Natural killer cell treated with Interleukin-12 subunit alpha and Interleukin-12 subunit beta and Interleukin-15 and Interleukin-18, amount 100 ng/mL, for 72 hours (primary cell): ENCODE measurements around the gene ZBTB12. TPM values are rescaled to one million over a fixed set of nuclear protein-coding genes. Genes with fewer than 3 reads are reported as not detected.
"Not testable (repeated sequence)": the region's sequence is repeated elsewhere in the genome, so short reads cannot be mapped to it uniquely, and the experiment has no call there.

ENCODE experiments used
- ATAC-seq, 2 donors: fragments of 150-1000 bp; cut with Tn5 transposase in 1 of 2; sonication (Bioruptor Pico), chemical (Tn5 transposase) in 1 of 2; 2 replicates each; pipeline ENCODE4 v1.10.0; 2021
- DNase-seq: peaks from one replicate; pipeline ENCODE4 v3.0.0; 2022; ENCODE audit warnings: low spot score
- H3K27ac Mint-ChIP-seq, 2 donors: 1 replicate in 1 of 2; 2 replicates in 1 of 2; pipeline ENCODE4 v1.8.0; 2022; ENCODE audit warnings: mixed read lengths in 2 of 2, mild to moderate bottlenecking in 1 of 2, moderate library complexity in 1 of 2
- H3K27me3 Mint-ChIP-seq, 2 donors: 1 replicate in 1 of 2; 2 replicates in 1 of 2; pipeline ENCODE4 v1.8.0; 2022; ENCODE audit warnings: mixed read lengths in 2 of 2
- H3K36me3 Mint-ChIP-seq: one replicate; pipeline ENCODE4 v1.8.0; 2022; ENCODE audit warnings: mixed read lengths
- H3K4me1 Mint-ChIP-seq, 2 donors: 1 replicate in 1 of 2; 2 replicates in 1 of 2; pipeline ENCODE4 v1.8.0; 2022; ENCODE audit warnings: low read depth in 2 of 2, mixed read lengths in 2 of 2, mild to moderate bottlenecking in 1 of 2
- H3K4me3 Mint-ChIP-seq: one replicate; pipeline ENCODE4 v1.8.0; 2022; ENCODE audit warnings: mixed read lengths
- H3K9me3 Mint-ChIP-seq: 2 replicates; pipeline ENCODE4 v1.8.0; 2022; ENCODE audit warnings: mixed read lengths
- total RNA-seq, 2 donors: library from RNA; stranded (reverse); gene quantifications; one replicate each; pipeline ENCODE4 v1.2.3, GENCODE V29; 2022

ZBTB12 gene
- total RNA-seq, 2 donors from 2014 or later: 1.4 to 2.9 TPM

GRCh38 chr6:31911826-31912585, 10.1 kb upstream of the ZBTB12 start:
- DNase-seq: no peak
- Mint-ChIP-seq H3K9me3 (no peaks in the 10 kb centered on the region), H3K27ac (no peak overlapping the region), H3K36me3 (no peaks in the 10 kb centered on the region), H3K4me3 (no peak overlapping the region), H3K4me1 (peaks cover 0 to 6% of the 10 kb centered on the region in 2 donors), H3K27me3 (peaks cover 11 to 12% of the 10 kb centered on the region in 2 donors)
- ATAC-seq: no peak

- ATAC-seq, H3K36me3 Mint-ChIP-seq, H3K4me1 Mint-ChIP-seq, H3K4me3 Mint-ChIP-seq, H3K27ac Mint-ChIP-seq, DNase-seq, H3K27me3 Mint-ChIP-seq, H3K9me3 Mint-ChIP-seq: not testable (repeated sequence)
Measured at GRCh38 chr6:31909298-31909697, 7.4 kb upstream of the ZBTB12 start.

- DNase-seq: no peak
- Mint-ChIP-seq H3K36me3 (no peaks in the 10 kb centered on the region), H3K27me3 (peaks cover 0 to 7% of the 10 kb centered on the region in 2 donors), H3K4me1 (peaks cover 0 to 6% of the 10 kb centered on the region in 2 donors), H3K27ac (no peak overlapping the region), H3K9me3 (no peaks in the 10 kb centered on the region), H3K4me3 (no peak overlapping the region)
- peak in 1 of 2 donors; percentile 75 for ATAC-seq
Measured at GRCh38 chr6:31908791-31909190, 6.9 kb upstream of the ZBTB12 start.

DNA sequence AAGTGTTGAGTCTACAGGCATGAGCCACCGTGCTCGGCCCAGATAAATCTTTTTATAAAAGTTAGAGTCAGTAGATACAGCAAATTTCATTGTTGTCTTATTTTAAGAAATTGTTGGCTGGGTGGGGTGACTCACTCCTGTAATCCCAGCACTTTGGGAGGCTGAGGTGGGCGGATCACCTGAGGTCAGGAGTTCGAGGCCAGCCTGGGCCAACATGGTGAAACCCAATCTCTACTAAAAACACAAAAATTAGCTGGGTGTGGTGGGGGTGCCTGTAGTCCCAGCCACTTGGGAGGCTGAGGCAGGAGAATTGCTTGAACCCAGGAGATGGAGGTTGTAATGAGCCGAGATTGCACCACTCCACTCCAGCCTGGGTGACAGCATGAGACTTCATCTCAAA, 6.4 kb upstream of the ZBTB12 start:
- not testable (repeated sequence) for H3K4me3 Mint-ChIP-seq, ATAC-seq

GRCh38 chr6:31907158-31907813, 5.4 kb upstream of the ZBTB12 start:
- Mint-ChIP-seq H3K4me1 (peaks cover 8 to 16% of the 10 kb centered on the region in 2 donors), H3K36me3 (no peaks in the 10 kb centered on the region), H3K4me3 (no peak overlapping the region), H3K9me3 (no peaks in the 10 kb centered on the region), H3K27ac (no peak overlapping the region), H3K27me3 (peaks cover 0 to 5% of the 10 kb centered on the region in 2 donors)
- ATAC-seq (peak; percentile 81 to 96), DNase-seq (peak; percentile 69)

More for the DNA sequence above, 6.4 kb upstream of the ZBTB12 start:
- not testable (repeated sequence) for H3K27me3 Mint-ChIP-seq, H3K9me3 Mint-ChIP-seq, H3K36me3 Mint-ChIP-seq, DNase-seq, H3K4me1 Mint-ChIP-seq, H3K27ac Mint-ChIP-seq

DNA sequence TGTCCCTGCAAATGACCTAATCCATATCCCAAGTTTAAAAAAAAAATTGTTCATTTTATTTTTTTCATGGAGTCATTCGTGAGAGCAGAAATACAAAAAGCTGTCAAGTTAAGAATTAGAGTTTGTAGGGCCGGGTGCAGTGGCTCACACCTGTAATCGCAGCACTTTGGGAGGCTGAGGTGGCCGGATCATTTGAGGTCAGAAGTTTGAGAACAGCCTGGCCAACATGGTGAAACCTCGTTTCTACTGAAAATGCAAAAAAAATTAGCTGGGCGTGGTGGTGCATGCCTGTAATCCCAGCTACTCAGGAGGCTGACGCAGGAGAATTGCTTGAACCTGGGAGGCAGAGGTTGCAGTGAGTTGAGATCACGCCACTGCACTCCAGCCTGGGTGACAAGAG, 4.8 kb upstream of the ZBTB12 start:
- ATAC-seq, H3K27me3 Mint-ChIP-seq, DNase-seq, H3K27ac Mint-ChIP-seq, H3K36me3 Mint-ChIP-seq, H3K4me3 Mint-ChIP-seq, H3K9me3 Mint-ChIP-seq: not testable (repeated sequence)
- H3K4me1 Mint-ChIP-seq: peaks cover 10 to 17% of the 10 kb centered on the region in 2 donors

GRCh38 chr6:31906122-31906521, 4.2 kb upstream of the ZBTB12 start:
- peak overlapping the region in 1 of 2 donors; percentile 30 for H3K27ac Mint-ChIP-seq
- no peak overlapping the region for H3K4me3 Mint-ChIP-seq
- H3K4me1 Mint-ChIP-seq: peaks cover 10 to 17% of the 10 kb centered on the region in 2 donors
- H3K9me3 Mint-ChIP-seq: no peaks in the 10 kb centered on the region
- ATAC-seq: no peak
- no peak for DNase-seq
- H3K27me3 Mint-ChIP-seq: peaks cover 0 to 4% of the 10 kb centered on the region in 2 donors
- H3K36me3 Mint-ChIP-seq: no peaks in the 10 kb centered on the region

- DNase-seq: no peak
- Mint-ChIP-seq H3K9me3 (no peaks in the 10 kb centered on the region), H3K27me3 (peaks cover 0 to 4% of the 10 kb centered on the region in 2 donors), H3K4me3 (no peak overlapping the region), H3K27ac (no peak overlapping the region), H3K36me3 (no peaks in the 10 kb centered on the region), H3K4me1 (peaks cover 10 to 17% of the 10 kb centered on the region in 2 donors)
- no peak for ATAC-seq
Measured at GRCh38 chr6:31905041-31905440, 3.2 kb upstream of the ZBTB12 start.

- ATAC-seq: no peak
- Mint-ChIP-seq H3K27ac (peak overlapping the region in 1 of 2 donors; percentile 46), H3K9me3 (no peaks in the 10 kb centered on the region), H3K4me3 (no peak overlapping the region), H3K4me1 (peaks cover 20 to 26% of the 10 kb centered on the region in 2 donors), H3K36me3 (no peaks in the 10 kb centered on the region), H3K27me3 (peaks cover 0 to 4% of the 10 kb centered on the region in 2 donors)
- DNase-seq: no peak
Measured at GRCh38 chr6:31903957-31904356, 2.1 kb upstream of the ZBTB12 start.

- Mint-ChIP-seq H3K4me3 (peak overlapping the region; percentile 74), H3K27ac (peak overlapping the region in 1 of 2 donors; percentile 46), H3K27me3 (peaks cover 0 to 3% of the 10 kb centered on the region in 2 donors), H3K4me1 (peaks cover 31 to 34% of the 10 kb centered on the region in 2 donors), H3K9me3 (no peaks in the 10 kb centered on the region), H3K36me3 (no peaks in the 10 kb centered on the region)
- ATAC-seq (peak; percentile 1 to 5), DNase-seq (no peak)
Measured at GRCh38 chr6:31901415-31901952, 402 bp downstream of the ZBTB12 start.

GRCh38 chr6:31900917-31901414, 920 bp downstream of the ZBTB12 start:
- H3K9me3 Mint-ChIP-seq: no peaks in the 10 kb centered on the region
- DNase-seq (no peak), ATAC-seq (no peak)
- peak overlapping the region; percentile 30 for H3K4me3 Mint-ChIP-seq
- no peak overlapping the region for H3K27ac Mint-ChIP-seq
- peaks cover 35 to 39% of the 10 kb centered on the region in 2 donors for H3K4me1 Mint-ChIP-seq
- no peaks in the 10 kb centered on the region for H3K36me3 Mint-ChIP-seq
- no peaks in the 10 kb centered on the region for H3K27me3 Mint-ChIP-seq

- DNase-seq: no peak
- H3K9me3 Mint-ChIP-seq: no peaks in the 10 kb centered on the region
- no peaks in the 10 kb centered on the region for H3K36me3 Mint-ChIP-seq
- no peaks in the 10 kb centered on the region for H3K27me3 Mint-ChIP-seq
- no peak for ATAC-seq
- peak overlapping the region; percentile 21 to 81 for H3K27ac Mint-ChIP-seq
- H3K4me3 Mint-ChIP-seq: peak overlapping the region; percentile 95
- H3K4me1 Mint-ChIP-seq: peaks cover 39 to 44% of the 10 kb centered on the region in 2 donors
Measured at GRCh38 chr6:31899882-31900722, 1.8 kb downstream of the ZBTB12 start.

DNA sequence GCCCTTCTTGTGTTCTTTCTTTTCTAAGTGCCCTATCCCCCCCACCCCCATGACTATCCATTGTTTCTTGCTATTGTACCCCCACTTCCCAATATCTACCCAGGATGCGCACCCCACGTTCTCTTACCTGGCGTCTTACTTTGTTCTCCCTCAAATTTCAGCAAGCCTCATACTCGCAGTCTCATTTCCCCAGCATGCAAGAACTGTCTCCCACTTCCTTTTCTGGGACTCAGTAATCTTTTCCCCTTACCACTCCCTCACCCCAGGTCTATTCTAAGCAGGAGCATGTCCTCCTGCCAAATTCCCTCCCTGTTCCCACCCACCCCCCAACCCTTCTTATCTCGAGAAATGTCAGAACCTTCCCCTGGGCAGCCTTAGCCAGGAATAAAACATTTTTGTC, 2.7 kb downstream of the ZBTB12 start:
- H3K4me1 Mint-ChIP-seq: peaks cover 39 to 44% of the 10 kb centered on the region in 2 donors
- DNase-seq (no peak), ATAC-seq (no peak)
- no peaks in the 10 kb centered on the region for H3K9me3 Mint-ChIP-seq
- H3K27me3 Mint-ChIP-seq: no peaks in the 10 kb centered on the region
- no peaks in the 10 kb centered on the region for H3K36me3 Mint-ChIP-seq
- H3K27ac Mint-ChIP-seq: peak overlapping the region; percentile 21 to 81
- peak overlapping the region; percentile 95 for H3K4me3 Mint-ChIP-seq
